ENCODE measurements around the gene FAM13A. TPM values are rescaled to one million over a fixed set of nuclear protein-coding genes. Genes with fewer than 3 reads are reported as not detected.
"Not testable (repeated sequence)": the region's sequence is repeated elsewhere in the genome, so short reads cannot be mapped to it uniquely, and the experiment has no call there.

FAM13A gene
- total RNA-seq, 2 experiments from 2014 or later = 1.4 to 1.6 TPM

- no peak for DNase-seq
- Mint-ChIP-seq H3K4me1 (ENCODE audit: low read depth) (no peaks in the 10 kb centered on the region), H3K27me3 (ENCODE audit: low read depth) (no peaks in the 10 kb centered on the region), H3K9me3 (no peaks in the 10 kb centered on the region), H3K27ac (no peak overlapping the region), H3K4me3 (no peak overlapping the region), H3K36me3 (ENCODE audit: low read depth) (no peaks in the 10 kb centered on the region)
- CTCF ChIA-PET = no interaction called here
- intact Hi-C loops (cut with micrococcal nuclease) = no loop called here
These were observed 48.8 kb downstream of the FAM13A start for GRCh38 chr4:89008166-89008565.

GRCh38 chr4:89007338-89007939, 49.5 kb downstream of the FAM13A start:
- DNase-seq = no peak
- Mint-ChIP-seq H3K4me1 (ENCODE audit: low read depth) (no peaks in the 10 kb centered on the region), H3K9me3 (no peaks in the 10 kb centered on the region), H3K4me3 (no peak overlapping the region), H3K36me3 (ENCODE audit: low read depth) (no peaks in the 10 kb centered on the region), H3K27ac (no peak overlapping the region), H3K27me3 (ENCODE audit: low read depth) (no peaks in the 10 kb centered on the region)
- CTCF ChIA-PET = interaction anchor here (0.7 kb wide), 1 partner anchor 16 kb away, joined by 3 read pairs; no protein-coding TSS in a partner anchor
- intact Hi-C loops (cut with micrococcal nuclease) = no loop called here

GRCh38 chr4:89006307-89006706, 50.7 kb downstream of the FAM13A start:
- intact Hi-C loops (cut with micrococcal nuclease) = no loop called here

GRCh38 chr4:89005066-89005465, 51.9 kb downstream of the FAM13A start:
- DNase-seq; H3K27ac Mint-ChIP-seq; H3K27me3 Mint-ChIP-seq (ENCODE audit: low read depth); H3K9me3 Mint-ChIP-seq; H3K4me1 Mint-ChIP-seq (ENCODE audit: low read depth); H3K4me3 Mint-ChIP-seq; intact Hi-C loops (cut with micrococcal nuclease); H3K36me3 Mint-ChIP-seq (ENCODE audit: low read depth): not testable (repeated sequence)
- CTCF ChIA-PET = interaction anchor here (2.0 kb wide), 1 partner anchor 18 kb away, joined by 5 read pairs; no protein-coding TSS in a partner anchor

More at GRCh38 chr4:89006307-89006706, 50.7 kb downstream of the FAM13A start:
- no peak overlapping the region for H3K27ac Mint-ChIP-seq
- no peaks in the 10 kb centered on the region for H3K9me3 Mint-ChIP-seq
- no peak overlapping the region for H3K4me3 Mint-ChIP-seq
- no peaks in the 10 kb centered on the region for H3K27me3 Mint-ChIP-seq (ENCODE audit: low read depth)
- H3K36me3 Mint-ChIP-seq (ENCODE audit: low read depth) = no peaks in the 10 kb centered on the region
- DNase-seq = no peak
- CTCF ChIA-PET = interaction anchor here (0.7 kb wide), 1 partner anchor 17 kb away, joined by 3 read pairs; no protein-coding TSS in a partner anchor
- no peaks in the 10 kb centered on the region for H3K4me1 Mint-ChIP-seq (ENCODE audit: low read depth)

GRCh38 chr4:89001647-89002445, 55.1 kb downstream of the FAM13A start:
- Mint-ChIP-seq H3K4me3 (no peak overlapping the region), H3K9me3 (peaks cover 1% of the 10 kb centered on the region), H3K36me3 (ENCODE audit: low read depth) (no peaks in the 10 kb centered on the region), H3K4me1 (ENCODE audit: low read depth) (peaks cover 7% of the 10 kb centered on the region), H3K27ac (no peak overlapping the region), H3K27me3 (ENCODE audit: low read depth) (no peaks in the 10 kb centered on the region)
- CTCF ChIA-PET = no interaction called here
- intact Hi-C loops (cut with micrococcal nuclease) = no loop called here
- no peak for DNase-seq

- intact Hi-C loops (cut with micrococcal nuclease) = no loop called here
- CTCF ChIA-PET = no interaction called here
- H3K36me3 Mint-ChIP-seq (ENCODE audit: low read depth) = no peaks in the 10 kb centered on the region
- H3K9me3 Mint-ChIP-seq = peaks cover 1% of the 10 kb centered on the region
- H3K4me3 Mint-ChIP-seq = no peak overlapping the region
- H3K27ac Mint-ChIP-seq = no peak overlapping the region
- no peaks in the 10 kb centered on the region for H3K27me3 Mint-ChIP-seq (ENCODE audit: low read depth)
- H3K4me1 Mint-ChIP-seq (ENCODE audit: low read depth) = peaks cover 7% of the 10 kb centered on the region
- no peak for DNase-seq
These were observed 56.1 kb downstream of the FAM13A start for GRCh38 chr4:89000844-89001360.

GRCh38 chr4:89000382-89000781, 56.6 kb downstream of the FAM13A start:
- DNase-seq = no peak
- CTCF ChIA-PET = interaction anchor here (0.6 to 1.1 kb wide), 2 partner anchors 23 to 712 kb away, joined by 3 to 4 read pairs; no protein-coding TSS in a partner anchor
- Mint-ChIP-seq H3K4me3 (no peak overlapping the region), H3K9me3 (peaks cover 1% of the 10 kb centered on the region), H3K4me1 (ENCODE audit: low read depth) (peaks cover 7% of the 10 kb centered on the region), H3K27me3 (ENCODE audit: low read depth) (no peaks in the 10 kb centered on the region), H3K27ac (no peak overlapping the region), H3K36me3 (ENCODE audit: low read depth) (no peaks in the 10 kb centered on the region)
- intact Hi-C loops (cut with micrococcal nuclease) = no loop called here

GRCh38 chr4:88999392-88999930, 57.5 kb downstream of the FAM13A start:
- CTCF ChIA-PET = interaction anchor here (0.6 to 1.5 kb wide), 3 partner anchors 24 to 711 kb away, joined by 3 to 4 read pairs (median 3); no protein-coding TSS in a partner anchor
- DNase-seq = no peak
- H3K9me3 Mint-ChIP-seq = peaks cover 1% of the 10 kb centered on the region
- H3K27ac Mint-ChIP-seq = no peak overlapping the region
- H3K27me3 Mint-ChIP-seq (ENCODE audit: low read depth) = no peaks in the 10 kb centered on the region
- H3K36me3 Mint-ChIP-seq (ENCODE audit: low read depth) = no peaks in the 10 kb centered on the region
- H3K4me3 Mint-ChIP-seq = no peak overlapping the region
- intact Hi-C loops (cut with micrococcal nuclease) = no loop called here
- H3K4me1 Mint-ChIP-seq (ENCODE audit: low read depth) = peaks cover 7% of the 10 kb centered on the region

- intact Hi-C loops (cut with micrococcal nuclease) = no loop called here
- Mint-ChIP-seq H3K36me3 (ENCODE audit: low read depth) (no peaks in the 10 kb centered on the region), H3K27me3 (ENCODE audit: low read depth) (no peaks in the 10 kb centered on the region), H3K27ac (no peak overlapping the region), H3K4me3 (no peak overlapping the region), H3K9me3 (peaks cover 1% of the 10 kb centered on the region), H3K4me1 (ENCODE audit: low read depth) (peaks cover 7% of the 10 kb centered on the region)
- no peak for DNase-seq
- CTCF ChIA-PET = interaction anchor here (1.2 to 1.5 kb wide), 2 partner anchors 64 to 182 kb away, joined by 3 read pairs; no protein-coding TSS in a partner anchor
These were observed 58.1 kb downstream of the FAM13A start for GRCh38 chr4:88998891-88999290.

- Mint-ChIP-seq H3K36me3 (ENCODE audit: low read depth) (no peaks in the 10 kb centered on the region), H3K4me3 (no peak overlapping the region), H3K9me3 (peaks cover 1% of the 10 kb centered on the region), H3K27ac (no peak overlapping the region), H3K4me1 (ENCODE audit: low read depth) (peaks cover 7% of the 10 kb centered on the region), H3K27me3 (ENCODE audit: low read depth) (no peaks in the 10 kb centered on the region)
- intact Hi-C loops (cut with micrococcal nuclease) = no loop called here
- CTCF ChIA-PET = interaction anchor here (1.2 to 1.6 kb wide), 2 partner anchors 26 to 63 kb away, joined by 3 to 4 read pairs; no protein-coding TSS in a partner anchor
- DNase-seq = no peak
These were observed 59.0 kb downstream of the FAM13A start for GRCh38 chr4:88998001-88998400.

- Mint-ChIP-seq H3K9me3 (peaks cover under 1% of the 10 kb centered on the region), H3K36me3 (ENCODE audit: low read depth) (no peaks in the 10 kb centered on the region), H3K27me3 (ENCODE audit: low read depth) (no peaks in the 10 kb centered on the region), H3K27ac (no peak overlapping the region), H3K4me1 (ENCODE audit: low read depth) (peaks cover 5% of the 10 kb centered on the region), H3K4me3 (no peak overlapping the region)
- CTCF ChIA-PET = interaction anchor here (0.8 to 0.9 kb wide), 2 partner anchors 13 to 20 kb away, joined by 4 to 7 read pairs; no protein-coding TSS in a partner anchor
- intact Hi-C loops (cut with micrococcal nuclease) = no loop called here
- DNase-seq = no peak
These were observed 61.1 kb downstream of the FAM13A start for GRCh38 chr4:88995874-88996273.

GRCh38 chr4:88995257-88995656, 61.7 kb downstream of the FAM13A start:
- H3K4me3 Mint-ChIP-seq; H3K4me1 Mint-ChIP-seq (ENCODE audit: low read depth); H3K27ac Mint-ChIP-seq; intact Hi-C loops (cut with micrococcal nuclease); H3K9me3 Mint-ChIP-seq; H3K36me3 Mint-ChIP-seq (ENCODE audit: low read depth); H3K27me3 Mint-ChIP-seq (ENCODE audit: low read depth); DNase-seq: not testable (repeated sequence)
- CTCF ChIA-PET = interaction anchor here (0.9 kb wide), 1 partner anchor 21 kb away, joined by 7 read pairs; no protein-coding TSS in a partner anchor
